ENCODE measurements around the gene B4GALT2. TPM values are rescaled to one million over a fixed set of nuclear protein-coding genes. Genes with fewer than 3 reads are reported as not detected.

The B4GALT2 gene
- total RNA-seq, 2 donors from 2014 or later = 62.7 to 72.7 TPM

DNA sequence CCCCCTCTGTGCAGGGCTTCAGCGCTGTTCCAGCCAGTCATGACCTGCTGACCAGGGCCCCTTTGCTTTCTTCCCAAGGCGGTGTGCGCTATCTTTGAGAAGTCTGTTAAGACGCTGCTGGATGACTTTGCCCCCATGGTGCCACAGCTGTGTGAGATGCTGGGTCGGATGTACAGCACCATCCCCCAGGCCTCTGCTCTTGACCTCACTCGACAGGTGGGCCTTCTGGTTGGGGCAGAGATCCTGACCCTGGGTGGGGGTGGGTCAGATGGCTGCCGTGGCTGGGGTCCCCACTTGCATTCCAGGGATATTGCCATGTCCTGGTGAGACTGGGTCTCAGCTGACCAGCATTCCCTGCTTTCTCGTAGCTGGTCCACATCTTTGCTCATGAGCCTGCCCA lies 18.2 kb upstream of the B4GALT2 start:
- H3K4me1 ChIP-seq (ENCODE audit: control insufficient read depth, insufficient read depth, low read length) = no peaks in the 10 kb centered on the region
- WGBS, 2 experiments (ENCODE audit: insufficient coverage in 1 of 2, insufficient read length in 1 of 2) = 92 to 93% methylated on average over 7 to 8 of the region's 8 CpGs
- peaks cover 30% of the 10 kb centered on the region for H3K36me3 ChIP-seq (ENCODE audit: control insufficient read depth, insufficient read depth, low read length)
- H3K4me3 Mint-ChIP-seq = no peak overlapping the region
- no peaks in the 10 kb centered on the region for H3K27me3 Mint-ChIP-seq (ENCODE audit: insufficient read depth)
- H3K9ac ChIP-seq (ENCODE audit: extremely low read depth, low read length, poor library complexity, severe bottlenecking) = no peak overlapping the region
- H3K27ac Mint-ChIP-seq = no peak overlapping the region
- no peak overlapping the region for H3K4me3 ChIP-seq (ENCODE audit: low read length)
- H3K27me3 ChIP-seq (ENCODE audit: control insufficient read depth, insufficient read depth, low read length, poor library complexity, severe bottlenecking) = no peaks in the 10 kb centered on the region
- H3K9me3 Mint-ChIP-seq = no peaks in the 10 kb centered on the region
- DNase-seq = no peak
- H3K27ac ChIP-seq (ENCODE audit: low read depth, low read length) = no peak overlapping the region
- no peaks in the 10 kb centered on the region for H3K4me1 Mint-ChIP-seq
- H3K9me3 ChIP-seq (ENCODE audit: control insufficient read depth, low read length) = no peaks in the 10 kb centered on the region
- TF ChIP-seq, protein P1, sequence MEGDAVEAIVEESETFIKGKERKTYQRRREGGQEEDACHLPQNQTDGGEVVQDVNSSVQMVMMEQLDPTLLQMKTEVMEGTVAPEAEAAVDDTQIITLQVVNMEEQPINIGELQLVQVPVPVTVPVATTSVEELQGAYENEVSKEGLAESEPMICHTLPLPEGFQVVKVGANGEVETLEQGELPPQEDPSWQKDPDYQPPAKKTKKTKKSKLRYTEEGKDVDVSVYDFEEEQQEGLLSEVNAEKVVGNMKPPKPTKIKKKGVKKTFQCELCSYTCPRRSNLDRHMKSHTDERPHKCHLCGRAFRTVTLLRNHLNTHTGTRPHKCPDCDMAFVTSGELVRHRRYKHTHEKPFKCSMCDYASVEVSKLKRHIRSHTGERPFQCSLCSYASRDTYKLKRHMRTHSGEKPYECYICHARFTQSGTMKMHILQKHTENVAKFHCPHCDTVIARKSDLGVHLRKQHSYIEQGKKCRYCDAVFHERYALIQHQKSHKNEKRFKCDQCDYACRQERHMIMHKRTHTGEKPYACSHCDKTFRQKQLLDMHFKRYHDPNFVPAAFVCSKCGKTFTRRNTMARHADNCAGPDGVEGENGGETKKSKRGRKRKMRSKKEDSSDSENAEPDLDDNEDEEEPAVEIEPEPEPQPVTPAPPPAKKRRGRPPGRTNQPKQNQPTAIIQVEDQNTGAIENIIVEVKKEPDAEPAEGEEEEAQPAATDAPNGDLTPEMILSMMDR (conservative IDR thresholded peaks at IDR 0.05) = no peak
- H3K36me3 Mint-ChIP-seq (ENCODE audit: low read depth) = peaks cover 16% of the 10 kb centered on the region

DNA sequence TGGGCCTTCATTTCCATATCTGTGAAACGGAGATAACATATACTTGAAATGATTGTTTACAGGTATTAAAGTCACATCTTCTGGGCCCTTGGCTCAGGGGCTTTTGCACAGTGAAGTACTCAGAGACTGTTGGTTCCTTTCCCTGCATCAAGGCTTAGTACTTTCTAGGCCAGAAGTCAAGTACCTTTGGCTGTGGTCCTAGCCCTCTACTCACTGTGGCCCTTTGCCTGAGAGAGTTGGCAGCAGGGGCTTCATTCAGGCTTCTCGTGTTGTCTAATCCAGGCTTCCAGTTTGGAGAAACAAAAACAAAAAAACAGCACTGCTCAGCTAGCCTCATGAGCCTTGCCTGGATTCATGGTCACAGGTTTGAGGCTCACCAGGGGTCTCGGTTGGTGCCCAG lies 17.3 kb upstream of the B4GALT2 start:
- no peak overlapping the region for H3K9ac ChIP-seq (ENCODE audit: extremely low read depth, low read length, poor library complexity, severe bottlenecking)

DNA sequence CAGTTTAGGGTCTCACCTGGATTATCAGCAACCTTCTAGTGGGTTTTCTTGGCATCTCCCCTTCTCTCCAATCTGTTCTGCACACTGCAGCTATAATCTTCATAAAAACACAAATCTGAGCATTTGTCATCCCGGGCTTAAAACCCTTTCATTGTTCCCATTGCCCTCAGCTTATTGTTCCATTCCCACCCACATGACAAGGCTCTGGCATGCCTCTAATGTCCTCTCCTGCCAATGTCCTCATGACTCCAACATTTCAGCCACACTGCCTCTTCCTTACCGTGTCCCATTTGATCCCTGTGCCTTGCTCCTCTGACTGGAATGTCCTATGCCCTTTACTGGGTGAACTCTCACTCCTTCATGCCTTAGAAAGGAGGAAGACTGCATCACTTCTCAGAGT lies 16.7 kb upstream of the B4GALT2 start:
- 89 to 96% methylated on average over 2 of the region's 2 CpGs for WGBS, 2 experiments (ENCODE audit: insufficient coverage in 1 of 2, insufficient read length in 1 of 2)
- no peak for DNase-seq
- H3K27me3 Mint-ChIP-seq (ENCODE audit: insufficient read depth) = no peaks in the 10 kb centered on the region
- H3K4me3 Mint-ChIP-seq = no peak overlapping the region
- TF ChIP-seq, protein P1 (conservative IDR thresholded peaks at IDR 0.05) = no peak
- Histone ChIP-seq H3K27ac (ENCODE audit: low read depth, low read length) (no peak overlapping the region), H3K4me1 (ENCODE audit: control insufficient read depth, insufficient read depth, low read length) (no peaks in the 10 kb centered on the region), H3K27me3 (ENCODE audit: control insufficient read depth, insufficient read depth, low read length, poor library complexity, severe bottlenecking) (no peaks in the 10 kb centered on the region), H3K36me3 (ENCODE audit: control insufficient read depth, insufficient read depth, low read length) (peaks cover 21% of the 10 kb centered on the region), H3K9me3 (ENCODE audit: control insufficient read depth, low read length) (no peaks in the 10 kb centered on the region), H3K4me3 (ENCODE audit: low read length) (no peak overlapping the region), H3K9ac (ENCODE audit: extremely low read depth, low read length, poor library complexity, severe bottlenecking) (no peak overlapping the region)
- H3K4me1 Mint-ChIP-seq = no peaks in the 10 kb centered on the region
- H3K9me3 Mint-ChIP-seq = no peaks in the 10 kb centered on the region
- H3K36me3 Mint-ChIP-seq (ENCODE audit: low read depth) = peaks cover 15% of the 10 kb centered on the region
- no peak overlapping the region for H3K27ac Mint-ChIP-seq

More for the DNA sequence above, 17.3 kb upstream of the B4GALT2 start:
- no peaks in the 10 kb centered on the region for H3K9me3 ChIP-seq (ENCODE audit: control insufficient read depth, low read length)
- whole genome bisulfite sequencing, 2 experiments (ENCODE audit: insufficient coverage in 1 of 2, insufficient read length in 1 of 2) = 88 to 92% methylated on average over 2 to 3 of the region's 3 CpGs
- Mint-ChIP-seq H3K4me1 (no peaks in the 10 kb centered on the region), H3K27me3 (ENCODE audit: insufficient read depth) (no peaks in the 10 kb centered on the region), H3K9me3 (no peaks in the 10 kb centered on the region), H3K27ac (no peak overlapping the region), H3K36me3 (ENCODE audit: low read depth) (peaks cover 18% of the 10 kb centered on the region), H3K4me3 (no peak overlapping the region)
- H3K4me1 ChIP-seq (ENCODE audit: control insufficient read depth, insufficient read depth, low read length) = no peaks in the 10 kb centered on the region
- TF ChIP-seq, protein P1 (conservative IDR thresholded peaks at IDR 0.05) = no peak
- H3K36me3 ChIP-seq (ENCODE audit: control insufficient read depth, insufficient read depth, low read length) = peaks cover 25% of the 10 kb centered on the region
- H3K4me3 ChIP-seq (ENCODE audit: low read length) = no peak overlapping the region
- DNase-seq = no peak
- no peak overlapping the region for H3K27ac ChIP-seq (ENCODE audit: low read depth, low read length)
- no peaks in the 10 kb centered on the region for H3K27me3 ChIP-seq (ENCODE audit: control insufficient read depth, insufficient read depth, low read length, poor library complexity, severe bottlenecking)

Data from endodermal cell (in vitro differentiated cells).